ENCODE measurements around the gene CFAP251.

The CFAP251 gene

DNA sequence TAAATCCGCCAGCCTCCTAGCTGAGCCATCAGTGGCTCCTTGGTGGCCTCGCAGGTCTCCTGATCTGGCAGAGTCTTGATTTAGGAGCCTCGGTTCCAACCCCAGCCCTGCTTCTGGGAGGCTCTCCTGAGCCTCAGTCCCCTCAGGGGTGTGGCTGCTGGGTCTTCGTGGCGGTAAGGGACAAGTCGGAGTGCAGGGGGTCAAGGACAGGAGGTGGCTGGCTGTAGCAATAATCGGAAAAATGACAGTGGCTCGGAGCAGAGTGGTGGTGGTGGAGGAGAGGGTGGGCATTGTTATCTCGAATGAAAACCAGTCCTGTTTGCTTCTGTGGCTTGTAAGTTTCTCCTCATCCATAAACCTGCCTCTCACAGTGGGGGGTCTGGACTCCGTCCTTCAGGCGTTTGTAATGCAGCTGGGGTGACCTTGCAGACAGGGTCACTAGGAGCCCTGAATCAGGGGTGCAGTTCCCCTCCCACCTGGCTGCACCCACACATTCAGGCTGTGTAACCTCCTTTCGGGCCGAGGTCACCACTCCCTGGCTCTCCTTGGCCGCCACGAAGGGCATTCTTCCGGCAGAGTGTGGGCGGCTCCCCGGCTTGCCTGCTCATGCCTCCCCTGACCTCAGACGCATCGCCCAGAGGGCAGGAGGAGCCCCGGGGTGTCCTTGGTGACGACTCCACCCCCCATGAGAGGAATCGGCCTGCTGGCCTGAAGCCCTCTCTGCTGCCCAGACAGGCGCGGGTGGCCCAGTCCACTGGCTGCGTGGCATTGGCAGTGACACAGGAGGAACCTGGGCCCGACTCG, 111.4 kb downstream of the CFAP251 start:
- POLR2A ChIA-PET (ENCODE audit: low non-redundant PET), result no interaction called here
- CTCF ChIA-PET, result interaction anchor here (0.7 to 1.0 kb wide), 3 partner anchors 38 to 407 kb away, joined by 3 read pairs; partner anchors contain the start of gene RHOF
- TF ChIP-seq, protein P1, sequence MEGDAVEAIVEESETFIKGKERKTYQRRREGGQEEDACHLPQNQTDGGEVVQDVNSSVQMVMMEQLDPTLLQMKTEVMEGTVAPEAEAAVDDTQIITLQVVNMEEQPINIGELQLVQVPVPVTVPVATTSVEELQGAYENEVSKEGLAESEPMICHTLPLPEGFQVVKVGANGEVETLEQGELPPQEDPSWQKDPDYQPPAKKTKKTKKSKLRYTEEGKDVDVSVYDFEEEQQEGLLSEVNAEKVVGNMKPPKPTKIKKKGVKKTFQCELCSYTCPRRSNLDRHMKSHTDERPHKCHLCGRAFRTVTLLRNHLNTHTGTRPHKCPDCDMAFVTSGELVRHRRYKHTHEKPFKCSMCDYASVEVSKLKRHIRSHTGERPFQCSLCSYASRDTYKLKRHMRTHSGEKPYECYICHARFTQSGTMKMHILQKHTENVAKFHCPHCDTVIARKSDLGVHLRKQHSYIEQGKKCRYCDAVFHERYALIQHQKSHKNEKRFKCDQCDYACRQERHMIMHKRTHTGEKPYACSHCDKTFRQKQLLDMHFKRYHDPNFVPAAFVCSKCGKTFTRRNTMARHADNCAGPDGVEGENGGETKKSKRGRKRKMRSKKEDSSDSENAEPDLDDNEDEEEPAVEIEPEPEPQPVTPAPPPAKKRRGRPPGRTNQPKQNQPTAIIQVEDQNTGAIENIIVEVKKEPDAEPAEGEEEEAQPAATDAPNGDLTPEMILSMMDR (conservative IDR thresholded peaks at IDR 0.05; ENCODE audit: low read depth), result no peak
- DNase-seq (ENCODE audit: low spot score), result peak; percentile 92
- peak overlapping the region; percentile 93 for H3K27ac ChIP-seq

DNA sequence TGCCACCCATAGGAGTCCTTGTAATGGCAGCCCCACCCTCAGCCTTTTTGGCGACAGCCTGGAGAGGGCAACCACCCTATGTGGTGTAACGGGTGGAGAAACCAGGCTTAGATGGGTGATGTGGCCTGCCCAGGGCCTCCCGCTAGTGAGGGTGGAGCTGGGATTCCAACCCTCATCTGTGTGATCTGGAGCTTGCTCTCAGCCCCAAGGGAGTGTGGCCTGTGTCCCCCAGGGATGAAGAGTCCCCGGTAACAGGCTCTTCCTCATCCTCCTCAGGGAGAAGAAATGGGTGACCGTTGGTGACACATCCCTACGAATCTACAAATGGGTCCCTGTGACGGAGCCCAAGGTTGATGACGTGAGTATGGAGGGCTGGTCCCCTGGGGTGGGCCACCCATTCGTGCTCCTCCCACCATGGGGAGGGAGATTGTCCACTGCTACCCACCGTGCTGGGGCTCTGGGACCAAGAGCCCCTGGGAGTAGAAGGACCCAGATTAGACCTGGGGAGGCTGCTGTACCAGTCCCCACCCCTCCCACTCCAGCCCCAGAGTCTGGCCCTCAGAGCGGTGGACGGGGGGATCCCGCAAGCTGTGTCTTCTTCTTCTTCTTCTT, 112.1 kb downstream of the CFAP251 start:
- no peak for DNase-seq (ENCODE audit: low spot score)
- TF ChIP-seq, protein P1 (conservative IDR thresholded peaks at IDR 0.05; ENCODE audit: low read depth), result no peak
- ChIA-PET POLR2A (ENCODE audit: low non-redundant PET) (no interaction called here), CTCF (interaction anchor here (0.6 to 1.0 kb wide), 4 partner anchors 39 to 407 kb away, joined by 3 read pairs; partner anchors contain the start of gene RHOF)
- H3K27ac ChIP-seq, result peak overlapping the region; percentile 93

DNA sequence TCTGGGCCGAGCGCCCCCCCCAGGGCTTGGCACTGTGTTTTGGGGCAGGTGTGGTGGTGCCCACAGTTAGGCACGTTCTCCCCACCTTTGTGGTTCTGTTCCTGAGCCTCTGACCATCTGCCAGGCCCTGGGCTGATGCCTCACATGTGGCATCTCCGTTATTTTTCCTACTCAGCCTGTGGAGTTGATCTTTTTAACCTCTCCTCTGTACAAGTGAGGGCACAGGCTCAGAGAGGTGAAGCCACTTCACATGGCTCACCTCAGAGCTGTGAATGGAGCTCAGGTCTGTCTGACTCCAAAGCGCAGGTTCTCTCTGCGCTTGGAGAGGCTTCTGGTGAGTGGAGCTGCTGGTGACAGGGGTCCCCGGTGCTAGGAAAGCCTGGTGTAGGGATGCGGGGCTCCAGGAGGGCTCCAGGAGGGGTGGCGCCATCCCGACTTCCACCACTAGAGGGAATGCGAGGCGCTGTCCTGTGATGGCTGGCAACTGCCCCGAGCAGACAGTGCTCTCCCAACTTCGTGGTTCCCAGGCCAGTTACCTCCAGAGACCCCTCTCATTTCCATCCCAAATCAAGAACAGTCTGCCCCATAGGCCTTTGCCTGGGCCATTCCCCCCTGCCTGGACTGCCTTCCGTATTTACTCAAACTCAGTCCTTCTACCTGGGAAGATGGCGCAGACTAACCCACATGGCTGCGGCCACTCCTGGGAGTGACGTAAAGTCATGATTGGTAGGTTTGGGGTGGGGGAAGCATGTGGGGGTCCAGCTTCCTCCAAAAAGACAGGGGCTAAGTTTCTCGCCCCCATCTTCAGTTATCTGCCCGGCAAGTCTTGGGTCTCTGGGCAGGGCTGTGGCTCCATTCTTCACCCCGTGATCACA, 113.2 kb downstream of the CFAP251 start:
- peak overlapping the region; percentile 93 for H3K27ac ChIP-seq
- ChIA-PET CTCF (interaction anchor here (0.6 to 0.7 kb wide), 2 partner anchors 15 to 401 kb away, joined by 3 to 5 read pairs; no protein-coding TSS in a partner anchor), POLR2A (ENCODE audit: low non-redundant PET) (no interaction called here)
- TF ChIP-seq, protein P1 (conservative IDR thresholded peaks at IDR 0.05; ENCODE audit: low read depth), result peak; percentile 51
- no peak for DNase-seq (ENCODE audit: low spot score)

DNA sequence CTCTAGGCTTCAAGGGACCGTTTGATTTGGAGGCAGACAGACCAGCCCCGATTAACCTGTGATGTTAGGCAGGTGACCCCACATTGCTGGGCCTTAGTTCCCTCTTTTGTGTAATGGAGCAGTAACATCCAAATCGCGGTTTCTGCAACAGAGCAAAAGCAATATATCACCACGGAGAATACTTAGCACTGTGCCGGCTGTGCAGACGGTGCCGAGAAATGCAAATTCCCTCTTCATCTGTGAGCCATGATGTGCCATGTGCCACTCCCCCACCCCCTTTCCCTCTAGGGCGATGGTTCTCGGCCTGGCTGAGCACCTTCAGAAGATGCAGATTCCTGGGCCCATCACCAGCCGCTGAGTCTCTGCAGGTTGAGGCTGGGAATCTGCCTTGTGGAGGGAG, 114.2 kb downstream of the CFAP251 start:
- DNase-seq (ENCODE audit: low spot score), result no peak
- peak overlapping the region; percentile 93; the same call in 1 of the 2 replicates for H3K27ac ChIP-seq
- CTCF ChIA-PET, result no interaction called here
- POLR2A ChIA-PET (ENCODE audit: low non-redundant PET), result no interaction called here
- TF ChIP-seq, protein P1 (conservative IDR thresholded peaks at IDR 0.05; ENCODE audit: low read depth), result no peak

DNA sequence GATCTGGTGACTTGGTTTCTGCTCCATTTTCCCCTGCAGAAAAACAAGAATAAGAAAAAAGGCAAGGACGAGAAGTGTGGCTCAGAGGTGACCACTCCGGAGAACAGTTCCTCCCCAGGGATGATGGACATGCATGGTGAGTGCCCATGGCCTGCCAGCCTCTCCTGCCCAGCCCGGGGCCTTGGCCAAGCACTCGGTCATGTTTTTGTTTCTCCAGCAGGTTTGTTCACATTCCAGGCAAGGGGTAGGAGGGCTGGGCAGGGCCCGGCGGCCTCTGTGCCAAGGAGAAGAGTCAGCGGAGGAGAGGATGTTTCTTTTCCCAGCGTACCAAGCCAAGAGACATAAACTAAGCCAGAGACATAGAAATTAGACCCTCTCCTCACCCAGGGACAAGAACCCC, 116.9 kb downstream of the CFAP251 start:
- ChIA-PET POLR2A (ENCODE audit: low non-redundant PET) (no interaction called here), CTCF (no interaction called here)
- peak overlapping the region; percentile 55 for H3K27ac ChIP-seq
- TF ChIP-seq, protein P1 (conservative IDR thresholded peaks at IDR 0.05; ENCODE audit: low read depth), result no peak
- peak; percentile 83 for DNase-seq (ENCODE audit: low spot score)

DNA sequence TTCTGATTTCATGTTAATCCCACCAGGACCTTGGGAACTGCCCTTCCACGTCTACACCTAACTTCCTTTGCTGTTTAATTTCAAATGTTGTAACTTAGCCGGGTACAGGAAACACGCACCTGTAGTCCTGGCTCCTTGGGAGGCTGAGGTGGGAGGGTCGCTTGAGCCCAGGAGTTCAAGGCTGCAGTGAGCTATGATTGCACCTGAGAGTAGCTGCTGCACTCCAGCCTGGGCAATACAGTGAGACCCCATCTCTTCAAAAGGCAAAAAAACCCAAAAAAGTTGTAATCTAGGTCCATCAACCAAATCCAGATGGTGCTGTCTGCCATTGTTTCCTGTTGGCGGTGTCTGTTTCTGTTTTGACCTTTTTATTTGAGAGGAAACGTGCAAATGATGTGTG, 117.8 kb downstream of the CFAP251 start:
- CTCF ChIA-PET, result interaction anchor here (0.6 to 0.7 kb wide), 2 partner anchors 18 to 34 kb away, joined by 3 read pairs; no protein-coding TSS in a partner anchor
- DNase-seq (ENCODE audit: low spot score), result no peak
- peak overlapping the region; percentile 55 for H3K27ac ChIP-seq
- TF ChIP-seq, protein P1 (conservative IDR thresholded peaks at IDR 0.05; ENCODE audit: low read depth), result no peak
- POLR2A ChIA-PET (ENCODE audit: low non-redundant PET), result no interaction called here
